Mucosa of descending colon (tissue), 3 donors: ENCODE data around the gene TRAK1. TPM values are rescaled to one million over a fixed set of nuclear protein-coding genes. Genes with fewer than 3 reads are reported as not detected.

Source experiments
- ATAC-seq: fragments of 200-7000 bp; cut with Tn5 transposase; one replicate; pipeline ENCODE4 v1.9.1; 2020; ENCODE audit warnings: mild to moderate bottlenecking, moderate library complexity
- DNase-seq, 3 donors: peaks; one replicate each; pipeline ENCODE4 v3.0.0-alpha.2; 2020
- H3K36me3 ChIP-seq: fragments of 200-600 bp; one replicate; pipeline ENCODE4 v1.8.0; 2021; ENCODE audit warnings: low read depth, mild to moderate bottlenecking
- H3K4me1 ChIP-seq: fragments of 200-600 bp; one replicate; pipeline ENCODE4 v1.8.0; 2021; ENCODE audit warnings: low read depth, mild to moderate bottlenecking
- H3K4me3 ChIP-seq: fragments of 200-600 bp; one replicate; pipeline ENCODE4 v1.8.0; 2021; ENCODE audit warnings: mild to moderate bottlenecking
- H3K9me3 ChIP-seq: fragments of 200-600 bp; one replicate; pipeline ENCODE4 v1.8.0; 2021; ENCODE audit warnings: mild to moderate bottlenecking
- intact Hi-C, 2 donors: fragments of 100-400 bp; cut with DNase I in 1 of 2; cut with micrococcal nuclease in 1 of 2; formaldehyde crosslinking; loops; one replicate each; pipeline versions ENCODE4 v1.11.0 to v1.11.1; 2022; cut with DNase I, micrococcal nuclease
- total RNA-seq, 3 donors: library from RNA; stranded (reverse); fragmentation: NEBNext Ultra II Directional in 2 of 3; extraction: Animal tissue kit (Norgen Biotek cat#: 25700) in 2 of 3; gene quantifications; one replicate each; pipeline versions ENCODE4 v1.2.1 to v1.2.4, GENCODE V29; 2021 to 2023
- TF ChIP-seq, protein P1 (sequence below): fragments of 200-600 bp; IDR thresholded peaks from one replicate; pipeline ENCODE4 v1.8.0; 2022; ENCODE audit warnings: antibody characterized with exemption, mild to moderate bottlenecking
- donor health status: DM: no; HTN: no; CAD: no; lungs with moderate emphysema.
- donor health status: DM: no; HTN: no; CAD: no.
- donor health status: DM: no; HTN: yes; CAD: no.

Gene TRAK1
- total RNA-seq, 3 donors from 2014 or later = 61.8 to 104 (median 83.4) TPM

DNA sequence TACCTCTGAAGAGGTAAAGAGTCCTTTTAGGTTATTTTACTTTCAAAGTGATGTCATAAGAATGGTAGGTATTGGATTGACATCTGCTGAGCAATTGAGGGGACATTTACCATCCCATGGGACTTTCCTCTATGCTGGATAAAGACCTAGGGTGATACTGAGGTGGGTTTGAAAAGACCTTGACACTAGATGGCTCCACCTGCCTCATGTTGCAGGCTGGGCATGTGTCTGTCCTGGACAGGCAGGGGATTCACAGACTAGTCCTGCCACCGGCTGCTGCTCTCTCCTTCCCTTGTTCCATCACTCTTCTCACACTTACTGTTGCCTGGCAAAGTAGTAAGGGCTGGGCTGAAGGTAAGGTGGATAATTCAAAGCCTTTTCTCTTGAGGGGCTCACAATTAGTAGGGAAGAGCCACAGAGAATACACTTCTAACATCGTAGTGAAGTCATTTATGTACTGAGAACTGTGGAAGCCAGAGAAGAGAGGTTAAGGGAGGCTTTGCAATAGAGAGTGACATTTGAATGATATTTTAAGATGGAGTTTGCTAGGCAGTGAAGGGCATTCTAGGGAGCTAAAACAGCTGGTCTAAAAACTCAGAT, 27.7 kb downstream of the TRAK1 start:
- peaks cover 10% of the 10 kb centered on the region for H3K4me1 ChIP-seq
- intact Hi-C loops = loop anchor here in 1 of 2 donors (5.0 kb wide), 1 partner anchor 73 kb away; no protein-coding TSS in a partner anchor
- TF ChIP-seq, protein P1, sequence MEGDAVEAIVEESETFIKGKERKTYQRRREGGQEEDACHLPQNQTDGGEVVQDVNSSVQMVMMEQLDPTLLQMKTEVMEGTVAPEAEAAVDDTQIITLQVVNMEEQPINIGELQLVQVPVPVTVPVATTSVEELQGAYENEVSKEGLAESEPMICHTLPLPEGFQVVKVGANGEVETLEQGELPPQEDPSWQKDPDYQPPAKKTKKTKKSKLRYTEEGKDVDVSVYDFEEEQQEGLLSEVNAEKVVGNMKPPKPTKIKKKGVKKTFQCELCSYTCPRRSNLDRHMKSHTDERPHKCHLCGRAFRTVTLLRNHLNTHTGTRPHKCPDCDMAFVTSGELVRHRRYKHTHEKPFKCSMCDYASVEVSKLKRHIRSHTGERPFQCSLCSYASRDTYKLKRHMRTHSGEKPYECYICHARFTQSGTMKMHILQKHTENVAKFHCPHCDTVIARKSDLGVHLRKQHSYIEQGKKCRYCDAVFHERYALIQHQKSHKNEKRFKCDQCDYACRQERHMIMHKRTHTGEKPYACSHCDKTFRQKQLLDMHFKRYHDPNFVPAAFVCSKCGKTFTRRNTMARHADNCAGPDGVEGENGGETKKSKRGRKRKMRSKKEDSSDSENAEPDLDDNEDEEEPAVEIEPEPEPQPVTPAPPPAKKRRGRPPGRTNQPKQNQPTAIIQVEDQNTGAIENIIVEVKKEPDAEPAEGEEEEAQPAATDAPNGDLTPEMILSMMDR = no peak
- no peaks in the 10 kb centered on the region for H3K36me3 ChIP-seq
- ATAC-seq (peak; percentile 78), DNase-seq (peak in 1 of 3 donors; percentile 67)
- no peak overlapping the region for H3K4me3 ChIP-seq
- no peaks in the 10 kb centered on the region for H3K9me3 ChIP-seq

GRCh38 chr3:42119561-42120355, 28.6 kb downstream of the TRAK1 start:
- intact Hi-C loops = loop anchor here in 1 of 2 donors (5.0 kb wide), 1 partner anchor 73 kb away; no protein-coding TSS in a partner anchor
- ATAC-seq = no peak

DNA sequence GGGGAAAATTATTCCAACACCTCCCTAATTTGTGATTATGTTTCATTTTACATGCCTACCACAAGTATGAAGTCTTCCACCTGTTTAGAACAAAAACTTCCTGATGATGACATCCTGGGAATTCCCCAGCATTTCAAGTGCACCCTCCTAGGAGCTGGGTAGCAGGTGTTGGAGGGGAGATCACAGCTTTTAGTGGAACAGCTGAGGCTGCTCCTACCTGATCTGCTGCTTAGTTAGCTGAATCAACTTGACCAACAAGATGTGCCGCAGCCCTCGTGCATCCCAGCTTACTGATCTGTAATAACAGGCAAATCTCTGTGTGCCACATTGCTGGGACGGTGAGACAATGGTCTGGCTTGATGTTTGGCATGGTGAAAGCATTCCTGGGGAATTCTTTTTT, 29.7 kb downstream of the TRAK1 start:
- H3K4me1 ChIP-seq = peaks cover 10% of the 10 kb centered on the region
- H3K9me3 ChIP-seq = no peaks in the 10 kb centered on the region
- no peaks in the 10 kb centered on the region for H3K36me3 ChIP-seq
- intact Hi-C loops = no loop called here
- ATAC-seq = peak; percentile 45
- H3K4me3 ChIP-seq = no peak overlapping the region
- DNase-seq = no peak
- TF ChIP-seq, protein P1 = no peak

More at GRCh38 chr3:42119561-42120355, 28.6 kb downstream of the TRAK1 start:
- H3K9me3 ChIP-seq = no peaks in the 10 kb centered on the region
- TF ChIP-seq, protein P1 = no peak
- peaks cover 10% of the 10 kb centered on the region for H3K4me1 ChIP-seq
- DNase-seq = no peak
- H3K4me3 ChIP-seq = no peak overlapping the region
- H3K36me3 ChIP-seq = no peaks in the 10 kb centered on the region

GRCh38 chr3:42122261-42123011, 31.3 kb downstream of the TRAK1 start:
- Histone ChIP-seq H3K9me3 (no peaks in the 10 kb centered on the region), H3K36me3 (no peaks in the 10 kb centered on the region), H3K4me3 (no peak overlapping the region), H3K4me1 (peaks cover 6% of the 10 kb centered on the region)
- no peak for ATAC-seq
- no peak for DNase-seq
- intact Hi-C loops = no loop called here
- TF ChIP-seq, protein P1 = no peak

DNA sequence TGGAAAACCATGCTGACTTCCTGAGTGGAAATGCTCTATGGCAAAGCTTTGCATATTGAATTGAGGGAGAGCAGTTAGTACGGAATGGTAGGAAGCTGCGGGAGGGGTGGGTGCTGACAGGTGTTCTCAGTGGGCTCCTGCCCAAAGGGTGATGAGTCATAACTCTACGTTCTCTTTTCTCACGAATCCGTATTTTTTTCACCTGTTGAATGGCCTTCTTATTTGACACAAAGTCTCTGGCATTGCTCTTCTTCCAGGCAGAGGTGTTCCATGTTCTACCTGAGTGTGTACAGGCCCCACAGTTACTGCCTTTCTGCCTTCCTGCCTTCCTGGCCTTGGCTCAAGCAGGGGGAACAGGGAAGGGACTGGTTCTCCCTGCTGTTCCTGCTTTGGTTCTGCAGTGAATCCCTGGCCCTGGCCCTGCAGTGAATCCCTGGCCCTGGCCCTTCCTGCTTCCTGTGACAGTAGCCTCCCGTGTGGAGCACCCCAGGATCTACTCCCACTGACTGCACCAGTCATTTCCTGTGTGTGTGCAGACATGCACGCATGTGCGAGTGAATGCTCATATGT, 31.9 kb downstream of the TRAK1 start:
- intact Hi-C loops = no loop called here
- H3K4me3 ChIP-seq = no peak overlapping the region
- TF ChIP-seq, protein P1 = no peak
- peaks cover 4% of the 10 kb centered on the region for H3K4me1 ChIP-seq
- ATAC-seq = peak; percentile 25
- no peaks in the 10 kb centered on the region for H3K9me3 ChIP-seq
- no peak for DNase-seq
- no peaks in the 10 kb centered on the region for H3K36me3 ChIP-seq
